ENCODE measurements around the gene PTGES2. TPM values are rescaled to one million over a fixed set of nuclear protein-coding genes. Genes with fewer than 3 reads are reported as not detected.
"Not testable (repeated sequence)": the region's sequence is repeated elsewhere in the genome, so short reads cannot be mapped to it uniquely, and the experiment has no call there.

PTGES2 gene
- polyA plus RNA-seq, 3 donors, result 52.4 to 57.9 (median 55.7) TPM

GRCh38 chr9:128142061-128142460, 14.5 kb upstream of the PTGES2 start:
- DNase-seq, result no peak

GRCh38 chr9:128141604-128142003, 14.1 kb upstream of the PTGES2 start:
- DNase-seq, result no peak

DNA sequence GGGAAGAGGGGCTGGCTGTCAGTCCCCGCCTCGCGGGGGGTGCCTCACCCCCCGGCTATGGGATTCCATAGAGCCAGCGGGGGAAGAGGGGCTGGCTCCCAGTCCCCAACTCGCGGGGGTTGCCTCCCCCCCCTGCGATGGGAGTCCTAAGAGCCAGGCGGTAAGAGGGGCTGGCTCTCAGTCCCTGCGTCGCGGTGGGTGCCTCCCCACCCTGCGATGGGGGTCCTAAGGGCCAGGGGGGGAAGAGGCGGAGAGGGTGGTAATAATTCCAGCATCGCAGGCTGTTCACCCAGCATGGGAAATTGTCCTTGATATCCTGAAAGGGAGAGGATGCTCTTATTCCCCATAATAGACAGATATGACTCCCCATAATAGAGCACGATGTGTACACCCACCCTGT, 12.1 kb upstream of the PTGES2 start:
- no peak for DNase-seq

DNA sequence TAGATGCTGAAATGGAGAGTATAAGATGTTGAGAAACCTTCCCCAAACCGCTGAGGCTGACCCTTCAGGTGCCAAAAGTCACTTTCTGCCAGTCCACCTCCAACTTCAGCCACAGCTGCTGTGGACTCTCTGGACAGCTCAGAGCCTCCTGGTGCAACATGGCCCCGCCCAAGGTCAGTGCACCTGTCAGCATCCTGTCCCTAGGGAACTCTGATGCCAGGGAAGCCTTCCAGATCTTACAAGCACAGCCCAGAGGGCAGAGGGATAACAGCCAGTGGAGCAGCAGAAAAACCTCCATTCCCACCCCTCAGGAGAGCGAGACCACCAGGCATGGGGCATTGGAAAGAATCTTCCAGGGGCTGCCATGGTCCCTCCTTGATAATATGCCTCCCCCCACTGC, 10.5 kb upstream of the PTGES2 start:
- no peak for DNase-seq

DNA sequence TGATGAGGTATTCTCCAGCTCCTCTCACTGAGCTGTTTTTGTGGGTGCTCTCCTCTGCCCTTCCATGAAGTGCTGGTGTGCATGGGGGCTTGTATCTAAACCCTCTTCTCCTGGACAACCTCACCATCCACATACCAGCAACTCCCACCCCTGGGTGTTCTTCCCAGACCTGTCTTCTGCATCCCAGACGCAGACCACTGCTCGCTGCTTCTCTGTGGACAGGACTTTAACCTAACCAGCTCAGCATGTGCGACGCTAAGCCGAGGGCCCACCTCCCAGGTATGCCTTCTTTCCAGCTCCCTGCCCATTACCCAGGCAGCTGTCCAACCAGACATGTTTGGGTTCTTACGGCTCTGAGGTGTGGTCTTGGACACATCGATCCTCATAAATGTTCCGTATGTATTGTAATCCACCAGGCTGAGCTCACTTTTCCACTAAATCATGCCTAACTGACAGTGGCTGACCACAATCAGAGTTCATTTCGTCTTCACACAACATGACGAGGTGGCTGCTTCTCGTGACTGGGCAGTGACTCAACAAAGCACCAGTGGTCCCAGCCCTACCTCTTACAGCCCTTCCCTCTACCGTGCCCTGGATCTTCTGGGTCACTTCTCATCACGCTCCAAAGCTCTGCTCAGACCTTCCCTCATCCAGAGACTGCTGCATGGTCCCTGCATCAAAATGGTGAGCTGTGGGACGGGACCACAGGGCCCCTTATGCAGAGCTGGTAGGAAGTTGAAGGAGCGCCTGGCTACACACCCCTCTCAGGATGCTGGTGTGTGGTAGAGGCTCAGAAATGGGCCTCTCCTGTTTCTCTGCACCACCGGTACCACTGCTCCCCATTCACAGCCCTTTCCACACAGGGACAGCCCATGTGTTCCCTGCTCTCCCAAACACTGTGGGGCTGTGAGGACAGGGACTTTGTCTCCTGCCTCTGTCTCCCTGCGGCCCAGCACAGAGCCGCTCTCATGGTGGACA, 9.6 kb upstream of the PTGES2 start:
- DNase-seq, result no peak

DNA sequence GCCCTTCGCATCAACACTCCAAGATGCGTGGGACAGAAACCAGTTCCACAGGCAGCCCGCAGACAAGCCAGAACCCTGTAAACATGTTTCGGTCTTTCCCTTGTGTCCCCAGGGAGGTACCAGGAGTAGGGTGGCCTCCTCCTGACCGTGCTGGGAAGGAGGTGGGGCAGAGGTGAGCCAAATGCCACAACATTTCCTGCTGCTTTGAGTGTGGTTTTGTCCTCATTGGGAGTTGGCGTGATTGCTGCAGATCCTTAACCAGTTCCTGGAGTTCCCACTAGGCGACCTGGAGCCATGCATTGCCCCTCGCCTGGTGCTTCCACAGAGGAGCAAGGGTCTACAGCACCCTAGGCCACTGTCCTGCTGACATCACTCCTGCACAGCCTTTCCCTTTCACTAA, 8.0 kb upstream of the PTGES2 start:
- not testable (repeated sequence) for DNase-seq

DNA sequence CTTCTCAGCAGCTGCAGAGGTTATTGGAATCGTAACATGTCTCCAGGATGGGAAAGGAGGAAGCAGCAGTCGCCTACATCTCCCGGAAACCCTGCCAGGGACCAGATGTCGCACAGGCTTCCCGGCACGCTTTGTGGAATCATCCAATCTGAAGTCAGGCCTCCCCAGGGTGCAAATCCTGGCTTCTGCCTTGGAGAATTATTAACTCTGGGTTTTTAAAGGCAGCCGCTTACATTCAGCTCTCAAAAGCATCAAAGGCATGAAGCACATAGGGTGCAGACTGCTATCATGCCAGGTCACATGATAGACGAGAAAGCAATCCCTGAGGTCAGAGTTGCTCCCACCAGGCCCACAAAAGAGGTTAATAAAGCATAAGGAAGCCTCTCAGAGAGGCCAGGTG, 4.6 kb upstream of the PTGES2 start:
- not testable (repeated sequence) for DNase-seq

DNA sequence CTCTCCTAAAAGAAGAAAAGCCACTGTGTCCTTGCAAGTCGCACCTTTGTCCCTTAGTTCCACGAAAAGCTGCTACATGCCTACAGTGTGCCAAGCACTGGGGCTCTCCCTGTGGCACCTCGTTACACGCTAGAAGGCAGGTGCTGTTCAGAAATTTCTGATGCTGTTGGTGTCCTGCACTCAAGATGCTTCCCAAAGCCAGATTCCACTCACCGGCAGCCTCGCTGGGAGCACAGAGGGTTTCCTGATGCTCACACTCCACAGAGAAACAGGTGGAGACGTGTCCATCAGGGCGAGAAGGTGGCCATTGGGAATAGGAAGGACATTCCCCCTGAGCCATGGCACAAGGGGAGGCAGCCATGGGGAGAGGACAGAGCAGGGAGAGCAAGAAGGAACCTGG, 3.8 kb upstream of the PTGES2 start:
- not testable (repeated sequence) for DNase-seq

GRCh38 chr9:128130651-128131050, 3.1 kb upstream of the PTGES2 start:
- not testable (repeated sequence) for DNase-seq

- not testable (repeated sequence) for DNase-seq
Observed at GRCh38 chr9:128129976-128130590, 2.6 kb upstream of the PTGES2 start.

- no peak for DNase-seq
Observed at GRCh38 chr9:128128836-128129590, 1.5 kb upstream of the PTGES2 start.

DNA sequence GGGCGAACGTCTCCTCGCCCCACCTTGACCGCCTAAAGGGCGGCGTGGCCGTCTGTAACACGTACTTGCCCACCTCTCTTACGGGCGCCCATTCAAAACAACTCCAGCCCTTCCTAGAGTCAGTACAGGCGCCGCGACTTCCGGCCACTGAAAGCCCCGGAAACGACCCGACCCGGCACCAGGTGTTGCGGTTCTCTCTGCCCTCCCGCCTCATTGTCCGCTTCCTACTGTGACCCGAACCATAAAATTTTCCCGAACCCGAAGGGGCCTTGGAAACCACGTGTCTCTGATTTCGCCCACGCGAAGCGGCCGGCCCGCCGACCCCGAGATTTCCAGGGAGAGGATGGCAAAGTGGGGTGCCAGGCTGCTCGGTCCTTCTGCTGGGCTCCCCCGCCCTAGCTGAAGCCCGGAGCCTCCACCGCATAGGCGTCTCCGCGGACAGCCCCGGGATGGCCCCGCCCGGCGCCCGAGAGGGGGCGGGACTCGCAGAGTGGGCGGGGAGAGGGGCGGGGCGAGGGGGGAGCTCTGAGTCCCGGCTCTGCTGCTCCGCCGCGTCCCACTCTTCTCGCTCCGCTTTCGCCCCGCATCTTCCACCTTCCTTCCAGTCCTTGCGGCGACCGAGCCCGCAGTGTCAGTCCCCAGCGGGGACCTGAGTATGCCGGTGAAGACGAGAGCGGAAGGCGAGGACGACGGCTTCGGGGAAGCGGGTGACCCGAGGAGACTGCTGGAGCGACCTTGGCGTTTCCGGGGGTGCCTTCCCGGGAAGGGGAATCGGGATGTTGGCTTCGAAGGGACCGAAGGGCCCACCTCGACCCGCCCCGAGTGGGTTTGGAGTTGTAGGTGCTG, 684 bp upstream of the PTGES2 start:
- peak; percentile 93 for DNase-seq

DNA sequence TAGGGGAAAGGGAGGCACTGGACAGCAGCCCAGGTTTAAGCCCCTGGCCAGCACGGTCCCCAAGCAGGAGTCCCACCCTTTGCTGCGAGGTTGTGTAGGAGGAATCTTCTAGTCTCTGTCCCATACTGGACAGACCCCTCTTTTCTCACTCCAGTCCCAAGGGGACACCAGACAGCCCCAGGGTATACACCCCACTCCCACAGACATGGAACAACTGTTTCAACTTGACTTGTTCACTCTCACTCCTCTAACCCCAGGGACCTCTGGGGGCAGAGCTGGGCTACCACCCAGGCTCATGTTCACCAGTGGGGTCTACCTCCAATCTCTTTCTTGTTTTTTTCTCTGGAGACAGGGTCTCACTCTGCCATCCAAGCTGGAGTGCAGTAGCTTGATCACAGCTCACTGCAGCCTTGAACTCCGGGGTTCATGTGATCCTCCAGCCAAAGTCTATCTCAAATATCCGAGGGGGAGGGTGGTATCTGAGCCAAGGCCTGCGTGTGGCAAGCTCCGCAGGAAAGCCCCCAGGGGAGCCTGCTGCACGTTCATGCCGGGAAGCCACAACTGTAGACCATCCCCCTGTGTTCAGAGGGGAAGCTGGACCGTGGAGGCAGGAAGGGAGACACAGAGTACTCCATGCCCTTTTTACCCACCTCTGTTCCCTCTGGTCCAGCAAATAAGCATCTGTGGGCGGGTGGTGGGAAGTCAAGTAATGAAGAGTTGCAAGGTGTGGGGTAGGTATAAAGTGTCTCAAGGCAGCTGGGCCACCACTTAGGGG, 1.8 kb downstream of the PTGES2 start:
- no peak for DNase-seq

GRCh38 chr9:128124873-128125579, 2.5 kb downstream of the PTGES2 start:
- DNase-seq, result no peak

- DNase-seq, result no peak
Observed at GRCh38 chr9:128124451-128124850, 3.1 kb downstream of the PTGES2 start.

- no peak for DNase-seq
Observed at GRCh38 chr9:128123451-128124080, 4.0 kb downstream of the PTGES2 start.

DNA sequence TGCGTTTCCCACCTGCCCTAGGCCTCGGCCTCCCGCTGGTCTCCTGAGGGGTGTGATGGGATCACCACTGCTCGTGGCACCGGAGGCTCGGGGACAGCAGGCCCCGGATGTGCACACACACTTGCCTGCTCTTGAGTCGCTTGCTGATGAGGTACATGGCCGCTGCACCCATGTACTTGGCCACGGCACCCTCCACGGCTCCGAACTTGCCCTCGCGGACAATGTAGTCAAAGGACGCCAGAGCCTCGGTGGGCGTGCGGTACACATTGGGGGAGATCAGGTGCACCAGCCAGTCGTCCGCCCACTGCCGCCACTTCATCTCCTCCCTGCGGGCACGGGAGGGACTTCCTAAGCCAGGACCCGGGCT, 4.7 kb downstream of the PTGES2 start:
- DNase-seq, result no peak

- no peak for DNase-seq
Observed at GRCh38 chr9:128121924-128122808, 5.4 kb downstream of the PTGES2 start.

- DNase-seq, result no peak
Observed at GRCh38 chr9:128121466-128121810, 6.1 kb downstream of the PTGES2 start.
